Omental fat pad (tissue), 4 donors: Measurements from ENCODE around the gene GPD1. TPM values are rescaled to one million over a fixed set of nuclear protein-coding genes. Genes with fewer than 3 reads are reported as not detected.

Experiments used
- ATAC-seq: fragments of 150-250 bp; one replicate; pipeline ENCODE4 v1.9.1; 2016; ENCODE audit warnings: mild to moderate bottlenecking, moderate library complexity; ENCODE audit not compliant: low FRiP score
- DNase-seq: peaks from one replicate; pipeline ENCODE4 v3.0.0-alpha.2; 2019; ENCODE audit warnings: low spot score
- total RNA-seq, 4 donors: library from RNA; depleted of rRNA; stranded (reverse); fragments of >200 nt; gene quantifications; one replicate each; pipeline ENCODE4 v1.1.0, GENCODE V29; 2016
- TF ChIP-seq, protein P1 (sequence below), 3 donors: fragments of 450-650 bp; IDR thresholded peaks; one replicate each; pipeline ENCODE4 v1.5.1; 2016 to 2017; ENCODE audit warnings: antibody characterized with exemption in 3 of 3, mild to moderate bottlenecking in 3 of 3, moderate library complexity in 2 of 3

The GPD1 gene
- 1,000 to 10,000 TPM in 3 of 4 donors, 100 to 1,000 TPM in 1; 689 to 2,989 (median 2,080) TPM for total RNA-seq

DNA sequence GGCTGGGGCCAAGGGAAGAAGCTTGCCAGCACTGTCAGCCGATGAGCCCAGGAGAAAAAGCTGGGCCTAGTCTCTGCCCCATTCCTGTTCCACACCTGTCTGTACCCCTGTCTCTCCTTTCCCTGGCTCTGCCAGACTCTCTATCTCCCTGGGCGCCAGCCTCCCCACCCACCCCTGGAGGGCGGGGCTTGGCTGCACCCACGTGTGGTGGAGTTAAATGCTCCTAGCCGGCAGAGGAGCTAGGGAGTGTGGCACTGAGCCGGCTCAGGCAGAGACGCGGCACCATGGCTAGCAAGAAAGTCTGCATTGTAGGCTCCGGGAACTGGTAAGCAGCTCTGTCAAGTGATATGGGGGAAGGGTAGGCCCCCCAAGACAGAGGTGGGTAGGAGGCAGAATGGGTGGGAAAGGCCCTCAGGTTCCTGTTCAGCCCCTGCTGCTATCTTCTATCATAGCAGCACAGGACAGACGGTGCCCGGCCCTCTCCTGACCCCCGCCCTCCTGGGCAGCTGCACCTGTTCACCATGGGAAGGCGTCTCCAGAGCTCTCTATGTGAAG, at the start of gene GPD1:
GPD1 (plus strand) TSS at position 242 of the 555 bp plus-strand sequence; CDS start at position 285, 43 bp downstream.
- TF ChIP-seq, protein P1, sequence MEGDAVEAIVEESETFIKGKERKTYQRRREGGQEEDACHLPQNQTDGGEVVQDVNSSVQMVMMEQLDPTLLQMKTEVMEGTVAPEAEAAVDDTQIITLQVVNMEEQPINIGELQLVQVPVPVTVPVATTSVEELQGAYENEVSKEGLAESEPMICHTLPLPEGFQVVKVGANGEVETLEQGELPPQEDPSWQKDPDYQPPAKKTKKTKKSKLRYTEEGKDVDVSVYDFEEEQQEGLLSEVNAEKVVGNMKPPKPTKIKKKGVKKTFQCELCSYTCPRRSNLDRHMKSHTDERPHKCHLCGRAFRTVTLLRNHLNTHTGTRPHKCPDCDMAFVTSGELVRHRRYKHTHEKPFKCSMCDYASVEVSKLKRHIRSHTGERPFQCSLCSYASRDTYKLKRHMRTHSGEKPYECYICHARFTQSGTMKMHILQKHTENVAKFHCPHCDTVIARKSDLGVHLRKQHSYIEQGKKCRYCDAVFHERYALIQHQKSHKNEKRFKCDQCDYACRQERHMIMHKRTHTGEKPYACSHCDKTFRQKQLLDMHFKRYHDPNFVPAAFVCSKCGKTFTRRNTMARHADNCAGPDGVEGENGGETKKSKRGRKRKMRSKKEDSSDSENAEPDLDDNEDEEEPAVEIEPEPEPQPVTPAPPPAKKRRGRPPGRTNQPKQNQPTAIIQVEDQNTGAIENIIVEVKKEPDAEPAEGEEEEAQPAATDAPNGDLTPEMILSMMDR (IDR thresholded peaks at IDR 0.05): no peak
- DNase-seq (no peak), ATAC-seq (peak; percentile 79)

DNA sequence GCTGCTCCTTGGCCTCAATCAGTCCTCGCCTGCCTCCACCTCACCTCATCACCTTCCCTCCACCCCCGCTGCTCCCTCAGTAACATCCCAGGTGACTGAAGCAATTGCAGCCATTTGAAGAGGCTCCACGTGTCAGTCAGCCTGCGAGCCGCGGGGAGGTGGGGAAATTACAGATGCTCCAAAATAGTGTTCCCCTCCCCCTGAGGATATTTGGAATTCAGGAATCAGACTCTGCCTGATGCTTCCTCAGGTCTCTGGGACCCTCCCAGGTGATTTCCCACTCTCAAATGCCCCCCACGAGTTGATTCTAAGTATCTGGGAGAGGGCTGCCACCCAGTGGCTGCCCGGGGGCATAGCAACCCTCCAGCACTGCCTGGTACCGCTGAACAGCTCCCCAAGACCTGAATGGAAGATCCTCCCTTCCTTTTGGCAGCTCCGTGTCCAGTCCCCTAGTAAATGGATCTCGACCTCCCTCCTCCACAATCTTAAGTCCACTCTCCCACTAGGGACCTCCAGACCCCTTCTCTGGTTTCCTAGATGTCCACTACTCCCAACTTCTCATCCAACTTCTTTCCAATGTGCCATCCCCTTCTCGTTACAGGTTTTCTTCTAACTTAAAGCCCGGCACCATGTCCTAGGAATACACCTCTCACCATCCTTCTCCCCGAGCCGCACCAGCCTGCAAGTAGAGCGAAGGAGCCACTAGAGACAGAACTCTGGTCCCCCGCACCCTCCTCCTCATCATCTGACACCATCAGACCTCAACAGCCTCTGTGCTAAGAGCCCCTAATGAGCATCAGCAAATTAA, 47.8 kb upstream of the GPD1 start:
- DNase-seq (no peak), ATAC-seq (no peak)
- TF ChIP-seq, protein P1 (IDR thresholded peaks at IDR 0.05): peak in 1 of 3 donors; percentile 71

DNA sequence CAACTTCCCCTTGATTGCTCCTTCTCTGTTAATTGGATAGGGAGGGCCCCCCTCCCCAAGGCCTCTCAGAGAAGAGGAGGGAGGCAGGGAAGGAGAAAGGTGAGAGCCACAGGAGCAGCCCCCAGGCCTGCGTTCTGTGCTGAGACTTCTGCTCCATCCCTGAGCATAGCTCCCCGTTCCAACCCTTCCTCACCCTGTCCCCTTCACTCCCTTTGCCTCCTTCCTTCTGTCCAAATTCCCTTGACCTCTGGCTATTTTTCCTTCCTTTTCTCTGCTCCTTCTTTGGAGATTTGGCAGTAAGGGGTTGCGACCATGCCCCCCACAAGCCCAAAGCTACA, 47.2 kb upstream of the GPD1 start:
- no peak for ATAC-seq
- TF ChIP-seq, protein P1 (IDR thresholded peaks at IDR 0.05): no peak
- no peak for DNase-seq

DNA sequence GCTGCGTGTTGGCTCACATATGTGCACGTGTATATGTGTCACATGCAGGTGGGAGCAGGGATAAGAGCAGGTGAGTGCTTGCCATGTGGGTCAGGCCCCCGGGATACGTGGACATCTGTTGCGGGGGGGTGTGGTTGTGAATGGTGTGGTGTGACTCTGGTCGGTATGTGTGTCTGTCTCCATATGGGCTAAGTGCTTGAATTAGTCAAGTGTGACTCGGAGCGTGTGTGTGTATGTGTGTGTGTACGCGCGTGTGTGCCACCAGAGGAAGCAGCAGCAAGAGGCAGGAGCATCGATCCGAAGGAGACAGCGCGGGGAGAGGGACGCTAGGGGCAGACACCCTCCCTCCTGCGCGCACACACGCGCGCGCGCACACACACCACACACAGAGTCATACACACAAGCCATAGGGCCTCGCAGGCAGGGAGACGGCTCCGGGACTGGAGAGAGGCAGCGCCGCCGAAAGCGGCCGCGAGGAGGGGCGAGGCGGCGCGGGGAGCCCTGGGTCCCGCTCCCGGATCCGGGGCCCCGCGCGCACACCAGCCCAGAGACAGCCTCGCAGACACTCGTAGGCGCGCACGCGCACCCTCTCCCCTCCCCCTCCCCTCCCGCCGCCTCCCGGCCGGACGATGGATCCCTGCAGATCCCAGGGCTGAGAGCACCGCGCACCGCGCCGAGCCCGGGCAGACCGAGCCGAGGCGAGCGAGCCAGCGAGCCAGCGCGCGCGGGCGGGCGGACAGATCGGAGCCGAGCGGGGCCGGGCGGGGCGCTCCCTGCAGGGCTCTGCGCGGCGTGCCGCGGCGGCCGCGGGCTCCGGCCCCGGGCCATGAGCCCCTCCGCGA, 46.6 kb upstream of the GPD1 start, which contains the start of gene ASIC1:
ASIC1 (plus strand) TSS at position 597 of the 842 bp plus-strand sequence. CDS start 1,171 bp downstream, outside the sequence.
- no peak for DNase-seq
- ATAC-seq: peak; percentile 68

DNA sequence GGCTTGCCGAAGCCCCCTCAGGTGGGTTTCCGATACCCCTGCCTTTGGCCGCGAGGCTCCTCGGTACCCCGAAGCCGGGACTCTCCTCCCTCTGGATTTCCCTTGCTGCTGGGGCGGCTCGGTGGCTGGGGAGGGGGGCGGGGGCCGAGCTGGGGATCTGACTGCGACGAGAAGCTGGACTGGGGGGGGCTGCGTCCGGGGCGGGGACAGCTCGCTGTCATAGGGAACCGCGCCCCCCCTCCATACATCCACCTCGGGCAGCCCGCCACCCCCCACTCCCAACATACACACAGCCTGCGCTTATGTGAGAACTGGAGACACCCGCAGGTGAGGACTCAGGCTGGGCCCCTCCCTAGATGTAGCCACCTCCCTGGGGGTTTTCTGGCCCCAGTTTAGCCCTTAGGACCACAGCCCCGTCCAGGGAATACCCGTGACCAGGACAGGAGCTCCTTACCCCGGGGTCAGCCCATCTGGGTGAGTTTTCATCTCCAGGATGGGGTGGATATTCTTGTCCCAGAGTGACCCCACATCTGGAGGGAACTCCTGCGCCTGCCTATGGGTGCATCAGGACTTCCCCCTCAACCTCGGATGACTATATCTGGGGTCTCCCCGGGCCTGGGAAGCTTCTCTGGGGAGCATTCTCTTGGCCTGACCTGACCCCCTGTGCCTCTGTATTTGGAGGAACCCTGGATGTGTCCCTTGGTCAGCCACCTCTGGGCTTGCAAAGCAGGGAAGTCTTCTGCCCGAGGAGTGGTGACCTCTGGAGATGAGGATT, 45.7 kb upstream of the GPD1 start:
- TF ChIP-seq, protein P1 (IDR thresholded peaks at IDR 0.05): no peak
- no peak for DNase-seq
- ATAC-seq: no peak

More for the DNA sequence above, 46.6 kb upstream of the GPD1 start, which contains the start of gene ASIC1:
- TF ChIP-seq, protein P1 (IDR thresholded peaks at IDR 0.05): no peak

DNA sequence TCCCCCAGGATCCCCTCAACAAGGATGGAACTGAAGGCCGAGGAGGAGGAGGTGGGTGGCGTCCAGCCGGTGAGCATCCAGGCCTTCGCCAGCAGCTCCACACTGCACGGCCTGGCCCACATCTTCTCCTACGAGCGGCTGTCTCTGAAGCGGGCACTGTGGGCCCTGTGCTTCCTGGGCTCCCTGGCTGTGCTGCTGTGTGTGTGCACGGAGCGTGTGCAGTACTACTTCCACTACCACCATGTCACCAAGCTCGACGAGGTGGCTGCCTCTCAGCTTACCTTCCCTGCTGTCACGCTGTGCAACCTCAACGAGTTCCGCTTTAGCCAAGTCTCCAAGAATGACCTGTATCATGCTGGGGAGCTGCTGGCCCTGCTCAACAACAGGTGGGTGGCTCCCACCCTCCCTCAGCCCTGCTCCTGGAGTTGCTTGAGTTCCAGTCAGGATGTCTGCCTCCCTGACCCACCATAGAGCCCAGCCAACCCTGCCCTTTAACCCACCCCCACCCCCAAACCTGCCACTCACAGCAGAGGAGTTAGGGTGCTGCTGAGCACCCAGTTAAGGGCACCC, 45.0 kb upstream of the GPD1 start:
- DNase-seq (no peak), ATAC-seq (no peak)
- TF ChIP-seq, protein P1 (IDR thresholded peaks at IDR 0.05): no peak
